ENCODE measurements around the gene SLC2A13.

SLC2A13 gene

DNA sequence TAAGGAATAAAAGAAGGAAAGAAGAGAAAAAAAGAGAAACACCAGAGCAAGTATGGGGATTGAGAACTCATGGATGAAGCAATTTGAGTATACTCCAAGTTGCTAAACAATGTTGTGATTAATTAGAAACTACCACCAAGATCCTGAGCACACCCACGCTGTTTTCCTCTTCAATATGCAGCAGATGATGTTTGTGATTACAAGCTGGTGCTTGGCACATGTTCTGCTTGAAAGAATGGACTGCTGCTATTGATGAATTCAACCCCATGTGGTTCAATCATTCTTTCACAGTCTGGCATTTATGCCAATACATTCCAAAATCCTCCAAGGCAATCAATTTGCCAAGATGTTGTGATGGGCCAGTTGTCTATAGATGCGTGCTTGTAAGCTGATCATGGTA lies 146.8 kb downstream of the SLC2A13 start:
- DNase-seq (ENCODE audit: insufficient read length, low spot score): no peak
- FAIRE-seq: no peak
- TF ChIP-seq CTCF (IDR thresholded peaks at IDR 0.05; ENCODE audit: insufficient read depth, missing control alignments): no peak

DNA sequence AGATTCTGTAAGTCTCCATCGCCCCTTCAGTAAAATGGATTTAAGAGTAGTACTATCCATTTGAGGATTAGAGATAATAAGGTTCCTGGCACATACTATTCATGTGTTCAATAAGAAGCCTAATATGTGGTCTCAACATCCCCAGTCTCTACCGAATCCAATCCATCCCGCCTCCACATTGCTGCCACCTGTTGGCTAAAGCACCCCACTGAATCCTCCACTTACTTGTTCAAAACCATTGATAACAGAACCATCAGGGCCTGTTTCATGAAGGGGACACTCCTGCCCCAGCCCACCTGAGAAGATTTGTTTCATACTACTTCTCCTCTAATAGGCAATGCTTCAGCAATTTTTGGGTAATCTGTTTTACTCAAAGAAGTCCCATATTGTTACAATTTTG lies 147.5 kb downstream of the SLC2A13 start:
- no peak for DNase-seq (ENCODE audit: insufficient read length, low spot score)
- FAIRE-seq: no peak
- TF ChIP-seq CTCF (IDR thresholded peaks at IDR 0.05; ENCODE audit: insufficient read depth, missing control alignments): no peak

GRCh38 chr12:39956725-39957124 lies 149.2 kb downstream of the SLC2A13 start:
- DNase-seq (ENCODE audit: insufficient read length, low spot score): no peak
- FAIRE-seq: no peak
- TF ChIP-seq CTCF (IDR thresholded peaks at IDR 0.05; ENCODE audit: insufficient read depth, missing control alignments): no peak

GRCh38 chr12:39946361-39947280 lies 159.3 kb downstream of the SLC2A13 start:
- TF ChIP-seq CTCF (IDR thresholded peaks at IDR 0.05; ENCODE audit: insufficient read depth, missing control alignments): no peak
- FAIRE-seq: no peak
- no peak for DNase-seq (ENCODE audit: insufficient read length, low spot score)

DNA sequence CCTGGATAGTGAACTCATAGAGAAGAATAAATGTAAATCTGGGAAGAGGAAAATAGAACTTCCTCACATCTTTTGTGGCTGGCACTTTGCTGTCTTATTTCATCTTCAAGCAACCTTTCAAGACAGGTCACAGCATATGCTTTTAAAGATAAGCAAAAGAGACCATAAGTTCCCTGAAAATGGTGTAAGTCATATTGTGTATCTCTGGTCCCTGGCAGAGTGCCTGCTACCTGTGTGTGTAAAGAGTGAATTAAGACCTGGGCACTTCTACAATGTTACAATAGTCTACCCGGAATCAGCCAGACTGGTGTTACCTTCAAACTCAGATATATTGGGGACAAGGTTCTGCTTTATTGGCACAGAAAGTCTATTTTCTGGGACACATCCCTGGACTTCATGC lies 168.8 kb downstream of the SLC2A13 start:
- FAIRE-seq (no peak), DNase-seq (ENCODE audit: insufficient read length, low spot score) (no peak)
- TF ChIP-seq CTCF (IDR thresholded peaks at IDR 0.05; ENCODE audit: insufficient read depth, missing control alignments): no peak

DNA sequence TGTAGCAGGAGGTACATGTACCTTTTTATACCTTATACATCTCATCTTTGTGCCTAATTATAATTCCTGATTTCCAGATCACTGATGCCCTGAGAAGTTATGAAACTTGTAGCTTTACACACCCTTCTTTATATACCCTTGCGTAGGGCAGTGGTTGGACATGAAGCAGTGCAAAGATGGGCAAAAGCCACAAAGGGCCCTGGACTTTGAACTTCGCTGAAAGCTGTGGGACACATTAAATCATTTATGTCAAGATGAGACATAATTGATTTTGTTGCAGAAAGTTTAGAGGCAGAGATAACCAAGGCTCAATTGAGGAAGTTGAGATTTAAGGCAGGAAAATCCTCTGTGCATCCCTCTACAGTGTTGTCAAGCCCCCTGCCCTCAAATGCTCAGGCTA lies 170.0 kb downstream of the SLC2A13 start:
- DNase-seq (ENCODE audit: insufficient read length, low spot score) (no peak), FAIRE-seq (no peak)
- no peak for TF ChIP-seq CTCF (IDR thresholded peaks at IDR 0.05; ENCODE audit: insufficient read depth, missing control alignments)

DNA sequence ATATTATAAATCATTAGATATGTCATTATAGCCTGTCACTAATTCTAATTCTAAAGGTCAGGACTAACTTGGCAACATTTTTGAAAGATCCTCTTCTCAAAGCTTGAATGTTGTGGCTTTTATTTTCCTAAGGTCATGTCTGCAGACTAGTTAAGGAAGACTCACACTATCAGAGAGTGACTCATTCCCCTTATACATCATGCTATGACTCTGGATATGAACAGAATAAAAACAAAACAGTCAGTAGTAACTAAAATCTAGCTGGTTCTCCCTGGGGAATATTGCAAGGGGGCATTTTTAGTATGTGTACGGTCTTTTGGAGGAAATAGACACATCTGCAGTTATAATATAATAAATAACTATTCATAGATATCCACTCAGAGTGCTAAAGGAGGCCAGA lies 170.6 kb downstream of the SLC2A13 start:
- FAIRE-seq (no peak), DNase-seq (ENCODE audit: insufficient read length, low spot score) (no peak)
- no peak for TF ChIP-seq CTCF (IDR thresholded peaks at IDR 0.05; ENCODE audit: insufficient read depth, missing control alignments)
